Nephron (organoid): Measurements from ENCODE around the gene ASL.

ENCODE experiments used
- H3K27ac Mint-ChIP-seq, 3 experiments: 2 replicates each; pipeline ENCODE4 v1.8.0; 2020; ENCODE audit warnings: mixed read lengths in 3 of 3, mild to moderate bottlenecking in 2 of 3, moderate library complexity in 1 of 3
- H3K27me3 Mint-ChIP-seq: 2 replicates; pipeline ENCODE4 v1.8.0; 2021; ENCODE audit warnings: low read depth, mild to moderate bottlenecking, moderate library complexity, mixed read lengths
- H3K36me3 Mint-ChIP-seq: 2 replicates; pipeline ENCODE4 v1.8.0; 2020; ENCODE audit warnings: low read depth, mixed read lengths
- H3K4me1 Mint-ChIP-seq: 2 replicates; pipeline ENCODE4 v1.8.0; 2020; ENCODE audit warnings: mixed read lengths
- H3K4me3 Mint-ChIP-seq, 3 experiments: 2 replicates each; pipeline ENCODE4 v1.8.0; 2020; ENCODE audit warnings: mild to moderate bottlenecking in 3 of 3, mixed read lengths in 3 of 3, moderate library complexity in 2 of 3
- H3K9me3 Mint-ChIP-seq: 2 replicates; pipeline ENCODE4 v1.8.0; 2020; ENCODE audit warnings: mixed read lengths
- CTCF ChIP-seq, 3 experiments: fragments of 200-600 bp; sonication (generic); IDR thresholded peaks; one replicate each; pipeline ENCODE4 v1.5.0; 2021; ENCODE audit warnings: antibody characterized with exemption in 3 of 3; ENCODE audit not compliant: unreplicated experiment in 3 of 3

The ASL gene

DNA sequence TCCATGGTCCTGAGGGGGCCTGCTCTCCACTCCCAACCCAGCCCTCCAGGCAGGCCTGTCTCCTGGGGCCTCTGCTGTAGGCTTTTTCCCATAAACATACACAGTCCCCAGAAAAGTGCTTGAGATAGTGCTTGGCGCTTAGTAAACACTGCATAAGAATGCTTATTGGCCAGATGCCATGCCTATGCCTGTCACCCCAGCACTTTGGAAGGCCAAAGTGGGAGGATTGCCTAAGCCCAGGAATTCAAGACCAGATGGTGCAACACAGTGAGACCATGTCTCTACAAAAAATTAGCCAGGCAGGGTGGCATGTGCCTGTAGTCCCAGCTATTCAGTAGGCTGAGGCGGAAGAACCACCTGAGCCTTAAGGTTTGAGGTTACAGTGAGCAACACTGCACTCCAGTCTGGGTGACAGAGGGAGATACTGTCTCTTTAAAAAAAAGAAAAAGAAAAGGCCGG lies 24.6 kb upstream of the ASL start:
- H3K27ac Mint-ChIP-seq: no peak overlapping the region
- no peak for TF ChIP-seq CTCF (IDR thresholded peaks at IDR 0.05; ENCODE audit: unreplicated experiment in 3 of 3)
- peaks cover 3% of the 10 kb centered on the region for H3K27me3 Mint-ChIP-seq
- no peaks in the 10 kb centered on the region for H3K9me3 Mint-ChIP-seq
- H3K4me1 Mint-ChIP-seq: peaks cover 4% of the 10 kb centered on the region
- H3K36me3 Mint-ChIP-seq: no peaks in the 10 kb centered on the region
- no peak overlapping the region for H3K4me3 Mint-ChIP-seq

- Mint-ChIP-seq H3K4me3 (no peak overlapping the region), H3K27ac (no peak overlapping the region), H3K36me3 (no peaks in the 10 kb centered on the region), H3K27me3 (peaks cover 3% of the 10 kb centered on the region), H3K4me1 (peaks cover 4% of the 10 kb centered on the region), H3K9me3 (no peaks in the 10 kb centered on the region)
- TF ChIP-seq CTCF (IDR thresholded peaks at IDR 0.05; ENCODE audit: unreplicated experiment in 3 of 3): no peak
Measured at GRCh38 chr7:66052447-66052846, 23.2 kb upstream of the ASL start.

GRCh38 chr7:66054063-66054462 lies 21.6 kb upstream of the ASL start:
- H3K36me3 Mint-ChIP-seq: no peaks in the 10 kb centered on the region
- peaks cover 4% of the 10 kb centered on the region for H3K4me1 Mint-ChIP-seq
- H3K27ac Mint-ChIP-seq: no peak overlapping the region
- TF ChIP-seq CTCF (IDR thresholded peaks at IDR 0.05; ENCODE audit: unreplicated experiment in 3 of 3): no peak
- peaks cover 3% of the 10 kb centered on the region for H3K27me3 Mint-ChIP-seq
- no peaks in the 10 kb centered on the region for H3K9me3 Mint-ChIP-seq
- H3K4me3 Mint-ChIP-seq: no peak overlapping the region

DNA sequence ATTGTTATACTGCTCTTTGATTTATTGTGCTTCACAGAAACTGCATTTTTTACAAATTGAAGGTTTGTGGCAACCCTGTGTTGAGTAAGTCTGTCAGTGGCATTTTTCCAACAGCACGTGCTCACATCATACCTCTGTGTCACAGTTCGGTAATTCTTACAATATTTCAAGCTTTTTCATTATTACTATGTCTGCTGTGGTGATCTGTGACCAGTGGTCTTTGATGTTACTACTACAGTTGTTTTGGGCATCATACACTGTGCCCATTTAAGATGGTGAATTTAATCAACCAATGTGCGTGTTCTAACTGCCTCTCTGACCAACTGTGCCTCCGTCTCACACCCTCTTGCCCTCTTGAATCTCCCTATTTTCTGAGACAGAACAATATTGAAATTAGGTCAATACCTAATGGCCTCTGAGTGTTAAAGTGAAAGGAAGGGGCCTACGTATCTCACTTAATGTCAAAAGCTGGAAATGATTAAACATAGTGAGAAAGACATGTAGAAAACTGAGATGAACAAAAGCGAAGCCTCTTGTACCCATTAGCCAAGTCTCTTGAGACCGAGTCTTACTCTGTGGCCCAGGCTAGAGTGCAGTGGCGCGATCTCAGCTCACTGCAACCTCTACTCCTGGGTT lies 20.2 kb upstream of the ASL start:
- H3K27ac Mint-ChIP-seq: no peak overlapping the region
- H3K4me3 Mint-ChIP-seq: no peak overlapping the region
- TF ChIP-seq CTCF (IDR thresholded peaks at IDR 0.05; ENCODE audit: unreplicated experiment in 3 of 3): no peak
- peaks cover 4% of the 10 kb centered on the region for H3K4me1 Mint-ChIP-seq
- no peaks in the 10 kb centered on the region for H3K36me3 Mint-ChIP-seq
- H3K9me3 Mint-ChIP-seq: no peaks in the 10 kb centered on the region
- no peaks in the 10 kb centered on the region for H3K27me3 Mint-ChIP-seq

- H3K27ac Mint-ChIP-seq: no peak overlapping the region
- H3K9me3 Mint-ChIP-seq: peaks cover 4% of the 10 kb centered on the region
- H3K4me3 Mint-ChIP-seq: no peak overlapping the region
- H3K36me3 Mint-ChIP-seq: no peaks in the 10 kb centered on the region
- TF ChIP-seq CTCF (IDR thresholded peaks at IDR 0.05; ENCODE audit: unreplicated experiment in 3 of 3): no peak
- H3K4me1 Mint-ChIP-seq: no peaks in the 10 kb centered on the region
- no peaks in the 10 kb centered on the region for H3K27me3 Mint-ChIP-seq
Measured at GRCh38 chr7:66060796-66061195, 14.8 kb upstream of the ASL start.

- TF ChIP-seq CTCF (IDR thresholded peaks at IDR 0.05; ENCODE audit: unreplicated experiment in 3 of 3): no peak
- no peak overlapping the region for H3K27ac Mint-ChIP-seq
- H3K4me1 Mint-ChIP-seq: no peaks in the 10 kb centered on the region
- H3K4me3 Mint-ChIP-seq: no peak overlapping the region
- no peaks in the 10 kb centered on the region for H3K9me3 Mint-ChIP-seq
- no peaks in the 10 kb centered on the region for H3K36me3 Mint-ChIP-seq
- peaks cover 4% of the 10 kb centered on the region for H3K27me3 Mint-ChIP-seq
Measured at GRCh38 chr7:66069732-66070131, 5.9 kb upstream of the ASL start.
